GM12873 (cell line): Measurements from ENCODE around the gene PTH1R.

ENCODE experiments used
- TF ChIP-seq, protein P1 (sequence below): IDR thresholded peaks from 2 replicates; pipeline ENCODE4 v1.5.1; 2012; ENCODE audit warnings: low read depth, mild to moderate bottlenecking, moderate library complexity, low read length, control low read depth; ENCODE audit not compliant: insufficient read depth; ENCODE audit errors: missing control alignments

The PTH1R gene

DNA sequence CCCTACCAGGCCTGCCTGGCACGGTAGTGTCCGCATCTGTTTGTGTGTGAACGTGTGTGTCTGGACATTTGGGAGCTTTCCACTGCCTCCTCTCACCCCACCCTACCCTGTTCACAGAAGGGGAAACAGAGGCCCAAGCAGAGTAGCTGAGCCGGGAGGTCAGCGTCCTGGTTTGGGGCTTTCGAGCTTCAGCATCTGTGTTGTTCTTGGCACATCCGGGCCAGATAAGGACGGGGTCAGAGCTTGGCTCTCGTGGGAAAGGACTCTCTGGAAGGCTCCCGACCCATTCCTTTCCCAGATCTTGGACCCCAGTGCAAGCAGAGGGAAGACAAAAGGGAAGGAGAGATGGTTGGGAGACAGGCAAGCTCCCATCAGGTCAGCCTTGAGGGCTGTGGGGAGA is 6.3 kb upstream of the PTH1R start:
- TF ChIP-seq, protein P1, sequence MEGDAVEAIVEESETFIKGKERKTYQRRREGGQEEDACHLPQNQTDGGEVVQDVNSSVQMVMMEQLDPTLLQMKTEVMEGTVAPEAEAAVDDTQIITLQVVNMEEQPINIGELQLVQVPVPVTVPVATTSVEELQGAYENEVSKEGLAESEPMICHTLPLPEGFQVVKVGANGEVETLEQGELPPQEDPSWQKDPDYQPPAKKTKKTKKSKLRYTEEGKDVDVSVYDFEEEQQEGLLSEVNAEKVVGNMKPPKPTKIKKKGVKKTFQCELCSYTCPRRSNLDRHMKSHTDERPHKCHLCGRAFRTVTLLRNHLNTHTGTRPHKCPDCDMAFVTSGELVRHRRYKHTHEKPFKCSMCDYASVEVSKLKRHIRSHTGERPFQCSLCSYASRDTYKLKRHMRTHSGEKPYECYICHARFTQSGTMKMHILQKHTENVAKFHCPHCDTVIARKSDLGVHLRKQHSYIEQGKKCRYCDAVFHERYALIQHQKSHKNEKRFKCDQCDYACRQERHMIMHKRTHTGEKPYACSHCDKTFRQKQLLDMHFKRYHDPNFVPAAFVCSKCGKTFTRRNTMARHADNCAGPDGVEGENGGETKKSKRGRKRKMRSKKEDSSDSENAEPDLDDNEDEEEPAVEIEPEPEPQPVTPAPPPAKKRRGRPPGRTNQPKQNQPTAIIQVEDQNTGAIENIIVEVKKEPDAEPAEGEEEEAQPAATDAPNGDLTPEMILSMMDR: no peak

DNA sequence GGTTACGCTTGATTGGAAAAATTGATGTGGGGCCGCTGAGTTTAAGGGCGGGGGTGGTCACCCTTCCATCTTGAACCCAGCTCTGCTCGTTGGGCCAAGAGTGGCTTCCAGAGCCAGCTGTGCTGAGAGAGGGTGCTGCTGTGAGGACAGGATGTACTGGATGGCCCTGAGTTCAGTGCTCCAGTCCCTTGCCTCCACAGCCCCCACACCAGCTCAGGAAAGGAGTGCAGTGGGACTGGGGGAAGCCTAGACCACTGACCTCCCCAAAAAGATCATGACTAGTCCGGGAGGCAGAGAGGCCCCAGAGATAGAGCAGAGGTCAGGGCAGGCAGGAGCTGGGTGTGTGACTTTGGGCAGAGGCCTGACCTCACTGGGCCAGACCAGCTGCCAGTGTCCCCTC is 4.0 kb upstream of the PTH1R start:
- TF ChIP-seq, protein P1: no peak

DNA sequence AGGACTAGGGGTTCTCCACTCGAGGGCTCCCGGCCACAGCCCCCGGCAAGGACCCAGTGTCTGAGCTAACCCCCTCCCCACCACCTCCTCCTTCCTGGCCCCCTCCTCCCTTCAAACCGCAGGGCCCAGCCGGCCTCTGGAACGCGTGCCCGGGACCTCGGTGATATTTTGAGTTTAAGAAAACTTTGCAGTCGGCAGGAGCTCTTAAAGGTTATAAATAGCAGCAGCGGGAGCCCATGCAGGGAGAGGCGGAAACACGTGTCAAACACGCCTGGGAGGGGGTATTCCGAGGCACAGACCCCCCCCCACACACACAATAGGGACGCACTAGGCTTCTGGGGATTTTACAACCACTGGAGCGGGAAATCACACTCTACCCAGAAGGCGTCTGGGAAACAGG is 3.1 kb upstream of the PTH1R start:
- TF ChIP-seq, protein P1: no peak

DNA sequence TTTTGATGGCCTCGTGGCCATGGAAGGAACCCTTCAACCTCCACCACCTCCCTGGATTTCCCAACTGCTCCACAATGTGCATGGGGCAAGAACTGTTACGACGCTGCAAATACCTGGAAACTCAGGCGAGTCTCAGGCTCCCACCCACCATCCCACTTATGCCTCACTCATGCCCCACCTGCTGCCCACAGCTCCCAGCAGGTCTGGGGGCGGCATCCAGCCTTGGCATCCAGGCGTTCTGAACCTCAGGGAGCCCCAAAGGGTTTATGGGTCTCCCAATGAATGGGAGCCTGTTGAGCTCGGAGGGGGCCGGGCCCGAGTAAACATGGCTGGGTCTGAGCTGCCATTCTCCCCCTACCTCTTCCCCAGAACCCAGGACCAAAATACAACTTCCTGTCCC is 2.0 kb upstream of the PTH1R start:
- TF ChIP-seq, protein P1: no peak

DNA sequence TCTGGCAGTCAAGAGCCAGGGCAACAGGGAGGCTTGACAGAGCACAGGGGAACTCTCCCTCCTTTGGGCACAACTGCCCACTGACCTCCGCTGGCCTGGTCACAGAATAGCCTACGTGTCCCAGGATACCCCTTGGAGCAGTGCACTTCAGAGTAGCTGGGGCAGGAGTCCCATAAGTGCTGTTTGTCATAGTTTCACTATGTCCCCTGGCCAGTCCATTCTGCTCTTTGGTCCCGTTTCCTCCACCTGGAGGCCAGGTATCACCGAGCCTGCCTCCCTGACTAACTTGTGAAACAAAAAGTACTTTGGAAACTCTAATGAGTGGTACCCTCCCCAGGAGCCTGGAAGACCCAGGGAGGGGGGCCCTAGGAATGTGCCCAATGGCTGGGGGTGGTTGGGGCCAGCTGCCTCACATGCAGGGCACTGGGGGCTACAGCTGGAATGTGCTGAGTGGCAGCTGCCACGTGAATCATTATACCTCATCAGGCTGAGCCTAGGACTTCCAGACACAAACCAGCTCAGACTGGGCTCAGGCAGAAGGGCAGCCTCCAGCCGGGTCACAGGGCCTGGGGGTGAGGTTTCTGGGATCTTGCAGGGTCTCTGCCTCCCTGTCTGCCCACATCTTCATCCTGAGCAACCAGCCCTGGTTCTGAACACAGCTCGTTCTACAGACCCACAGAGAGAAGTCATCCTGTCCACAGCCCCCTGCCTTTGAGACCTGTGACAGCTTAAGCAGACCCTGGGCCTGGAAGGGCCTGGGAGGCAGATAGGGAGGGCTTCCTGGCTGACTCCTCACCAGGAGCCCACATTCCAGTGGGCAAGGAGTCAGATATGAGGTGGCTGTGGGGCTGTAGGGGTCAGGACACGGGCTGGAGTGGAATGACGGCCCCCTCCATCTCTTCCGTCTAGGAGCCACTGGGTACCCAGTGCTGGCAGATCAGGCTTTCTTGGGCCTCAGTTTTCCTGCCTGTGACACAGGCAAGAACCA is 914 bp upstream of the PTH1R start:
- TF ChIP-seq, protein P1: no peak

DNA sequence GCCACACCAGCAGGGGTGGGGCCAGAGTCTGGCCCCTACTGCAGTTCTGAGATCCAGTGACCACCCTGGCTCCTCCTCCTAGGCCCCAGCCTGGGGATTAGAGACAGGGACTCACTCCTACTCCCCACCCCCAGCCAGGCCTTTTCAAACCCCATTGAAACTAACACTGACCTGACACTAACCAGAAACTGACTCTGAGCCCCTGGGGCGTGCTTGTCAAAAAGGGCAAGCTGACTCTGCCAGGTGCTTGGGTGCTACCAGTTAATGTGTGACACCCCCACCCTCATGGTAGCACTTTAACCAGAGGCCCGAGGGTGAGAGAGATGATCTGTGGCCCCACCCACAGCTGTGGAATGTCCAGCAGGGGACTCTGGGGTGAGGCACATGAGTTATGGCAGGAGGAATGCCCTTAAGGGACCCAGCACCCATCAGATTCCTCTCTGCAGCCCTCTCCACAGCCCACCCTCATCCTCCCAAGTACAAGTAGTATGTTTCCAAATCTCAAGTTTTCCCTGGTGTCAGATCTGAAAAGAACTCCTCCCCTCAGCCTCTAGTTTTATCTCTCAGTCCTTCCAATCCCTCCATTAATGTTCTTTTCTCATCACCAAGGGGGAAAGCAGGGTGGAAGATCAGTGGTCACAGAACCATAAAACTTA is 1.4 kb downstream of the PTH1R start:
- TF ChIP-seq, protein P1: no peak

DNA sequence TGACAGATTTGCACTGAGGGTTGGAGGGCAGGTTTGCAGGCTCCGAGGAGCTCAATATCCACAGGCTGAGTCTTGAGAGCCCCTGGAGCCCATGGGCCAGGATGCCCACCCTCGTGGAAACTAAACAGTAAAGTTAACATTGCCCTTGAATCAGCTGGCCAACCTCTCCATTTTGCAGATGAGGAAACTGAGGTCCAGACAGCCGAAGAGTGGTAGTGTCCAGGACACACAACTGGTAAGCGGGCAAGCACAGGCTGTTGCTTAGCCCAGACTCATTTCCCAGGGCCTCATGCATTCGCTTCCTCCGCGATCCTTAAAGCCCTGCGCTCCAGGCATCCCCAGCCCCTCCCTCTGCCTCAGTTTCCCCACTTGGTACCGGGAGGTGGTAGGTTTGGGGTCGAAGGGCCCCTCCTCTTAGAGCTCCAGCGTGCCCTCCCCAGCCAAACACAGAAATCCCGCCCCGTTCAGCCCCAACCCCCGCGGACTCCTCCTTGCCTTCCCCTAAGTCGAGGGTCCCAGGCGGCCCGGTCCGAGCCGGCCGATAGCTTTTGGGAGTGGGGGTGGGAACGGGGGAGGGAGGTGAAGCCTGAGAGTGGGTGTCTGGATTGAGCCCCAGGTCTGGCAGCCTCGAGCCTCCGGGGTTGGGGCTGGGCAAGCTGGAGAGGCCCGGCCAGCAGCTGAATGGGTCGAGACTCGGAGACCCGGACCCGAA is 3.5 kb downstream of the PTH1R start:
- TF ChIP-seq, protein P1: no peak
